ENCODE results near the gene TANC1. TPM values are rescaled to one million over a fixed set of nuclear protein-coding genes. Genes with fewer than 3 reads are reported as not detected.

TANC1 gene
- total and polyA plus RNA-seq, 3 donors from 2014 or later: 8.6 to 19.3 (median 16.2) TPM

GRCh38 chr2:159208438-159208837 lies 240.0 kb downstream of the TANC1 start:
- Histone ChIP-seq H3K36me3 (ENCODE audit: low read depth, missing control alignments) (no peaks in the 10 kb centered on the region), H3K9me3 (no peaks in the 10 kb centered on the region), H3K4me3 (no peak overlapping the region), H3K27me3 (no peaks in the 10 kb centered on the region), H3K27ac (no peak overlapping the region), H3K4me1 (no peaks in the 10 kb centered on the region)
- 89 to 92% methylated on average over 5 of the region's 5 CpGs for WGBS, 2 donors
- intact Hi-C loops (cut with DNase I; ENCODE audit: low total_unique reads): no loop called here
- no peak for DNase-seq
- no peak for TF ChIP-seq CTCF (IDR thresholded peaks at IDR 0.05)
- TF ChIP-seq POLR2A (IDR thresholded peaks at IDR 0.05): no peak

DNA sequence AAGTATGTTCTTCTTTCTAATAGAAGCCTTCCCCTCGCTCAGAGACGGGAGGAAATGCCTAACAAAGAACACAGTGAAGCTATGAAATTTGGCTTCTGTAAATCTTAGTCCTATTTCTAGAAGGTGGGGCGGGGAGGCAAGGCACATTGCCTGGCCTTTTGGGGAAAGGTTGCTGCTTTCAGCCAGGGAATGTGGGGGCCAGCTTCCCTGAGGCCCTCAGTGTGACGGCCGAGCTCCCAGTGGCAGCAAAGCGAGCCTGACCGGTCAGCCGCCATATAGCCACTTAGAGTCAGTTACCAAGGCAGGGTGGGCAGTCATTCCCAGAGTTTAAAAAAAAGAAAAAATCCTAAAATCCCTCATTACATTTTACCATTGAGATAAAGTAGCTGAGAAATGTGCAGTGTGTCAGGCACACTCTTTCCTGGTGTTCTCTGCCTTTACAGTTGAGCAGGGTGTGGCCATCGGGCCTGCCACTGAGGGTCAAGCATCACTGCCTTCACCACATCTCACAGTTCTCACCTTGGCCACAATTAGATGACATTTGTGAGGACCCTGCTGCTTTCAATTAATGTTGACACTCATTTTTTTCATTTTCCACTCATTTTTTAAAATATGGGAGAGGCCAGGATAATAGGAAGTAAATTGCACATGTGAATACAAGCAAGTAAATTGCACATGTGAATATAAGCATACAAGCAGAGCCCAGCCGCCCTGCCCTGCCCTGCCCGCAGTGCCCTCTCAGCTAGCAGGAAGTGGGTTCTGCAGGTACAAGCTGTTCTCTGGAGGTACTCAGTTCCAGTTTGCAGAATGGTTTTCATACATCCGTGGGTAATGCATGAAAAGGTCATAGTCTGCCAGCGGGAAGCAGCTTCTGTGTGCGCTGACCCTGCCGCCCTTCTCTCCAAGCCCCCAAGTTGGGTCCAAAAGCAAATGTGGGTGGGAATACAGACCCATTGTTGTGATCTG lies 241.2 kb downstream of the TANC1 start:
- Histone ChIP-seq H3K27me3 (no peaks in the 10 kb centered on the region), H3K4me1 (no peaks in the 10 kb centered on the region), H3K36me3 (ENCODE audit: low read depth, missing control alignments) (no peaks in the 10 kb centered on the region), H3K27ac (no peak overlapping the region), H3K9me3 (no peaks in the 10 kb centered on the region), H3K4me3 (no peak overlapping the region)
- TF ChIP-seq POLR2A (IDR thresholded peaks at IDR 0.05) (no peak), CTCF (IDR thresholded peaks at IDR 0.05) (no peak)
- intact Hi-C loops (cut with DNase I; ENCODE audit: low total_unique reads): no loop called here
- WGBS, 2 donors: 70 to 71% methylated on average over 14 to 15 of the region's 15 CpGs
- DNase-seq: no peak

DNA sequence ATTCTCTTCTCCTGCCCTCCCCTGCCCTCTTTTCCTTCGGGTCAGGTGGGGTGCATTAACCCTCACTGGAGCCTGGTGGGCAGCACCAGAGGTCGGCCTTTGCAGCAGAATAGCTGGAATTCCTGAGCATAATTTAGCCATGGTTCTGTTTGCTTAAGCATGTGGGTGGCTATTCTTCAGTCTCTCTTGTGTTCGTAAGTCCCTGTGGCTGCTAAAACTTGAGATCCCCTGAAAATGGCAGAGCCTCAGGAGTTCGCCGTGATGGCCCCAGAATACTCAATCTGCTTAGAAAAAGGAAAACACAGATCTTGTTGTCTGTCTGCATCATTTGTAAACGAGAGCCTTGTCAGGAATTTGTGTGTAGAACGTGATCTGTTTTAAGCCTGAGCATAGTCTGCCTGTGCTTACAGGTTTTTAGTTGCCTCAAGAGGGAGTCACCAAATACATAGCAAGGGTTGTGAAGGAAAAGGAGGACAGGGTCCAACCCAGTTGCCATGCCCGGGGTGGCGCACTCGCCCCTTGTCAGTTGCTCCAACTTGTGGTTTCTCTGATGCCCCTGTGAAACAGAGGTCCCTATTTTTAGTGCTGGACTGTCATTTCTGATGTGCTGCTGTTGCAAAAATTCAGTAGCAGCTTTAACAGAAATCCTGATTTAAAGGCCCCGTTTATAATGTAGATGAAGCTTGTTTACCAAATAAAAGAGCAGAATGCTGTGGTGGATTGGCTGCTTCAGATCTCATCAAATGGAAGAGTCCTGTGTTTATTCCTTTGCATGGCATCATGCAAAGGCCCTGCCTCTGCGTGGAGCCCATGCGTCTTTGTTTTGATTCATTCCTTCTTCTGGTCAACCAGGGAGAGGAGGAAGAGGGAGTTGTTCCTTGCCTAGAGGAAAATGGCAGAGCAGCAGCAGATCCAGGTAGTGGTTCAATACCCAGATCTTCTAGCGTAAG lies 243.3 kb downstream of the TANC1 start:
- intact Hi-C loops (cut with DNase I; ENCODE audit: low total_unique reads): no loop called here
- Histone ChIP-seq H3K4me3 (no peak overlapping the region), H3K36me3 (ENCODE audit: low read depth, missing control alignments) (no peaks in the 10 kb centered on the region), H3K4me1 (no peaks in the 10 kb centered on the region), H3K9me3 (no peaks in the 10 kb centered on the region), H3K27ac (no peak overlapping the region), H3K27me3 (no peaks in the 10 kb centered on the region)
- no peak for DNase-seq
- TF ChIP-seq POLR2A (IDR thresholded peaks at IDR 0.05) (no peak), CTCF (IDR thresholded peaks at IDR 0.05) (no peak)
- 74 to 79% methylated on average over 14 of the region's 14 CpGs for WGBS, 2 donors

- TF ChIP-seq CTCF (IDR thresholded peaks at IDR 0.05) (no peak), POLR2A (IDR thresholded peaks at IDR 0.05) (no peak)
- intact Hi-C loops (cut with DNase I; ENCODE audit: low total_unique reads): no loop called here
- Histone ChIP-seq H3K9me3 (no peaks in the 10 kb centered on the region), H3K27me3 (no peaks in the 10 kb centered on the region), H3K4me3 (no peak overlapping the region), H3K27ac (no peak overlapping the region), H3K36me3 (ENCODE audit: low read depth, missing control alignments) (no peaks in the 10 kb centered on the region), H3K4me1 (no peaks in the 10 kb centered on the region)
- WGBS, 2 donors: 86 to 93% methylated on average over 5 of the region's 5 CpGs
- no peak for DNase-seq
Measured at GRCh38 chr2:159213296-159213695, 244.9 kb downstream of the TANC1 start.

All from testis (tissue), 3 donors.